Cardiac fibroblast (primary cell): Measurements from ENCODE around the gene ROBO4.
A peak's percentile ranks its signal among the peaks of the same experiment; 100 is the strongest.

ENCODE experiments used
- DNase-seq, 2 donors: peaks; one replicate each; pipeline versions ENCODE4 v3.0.0 to v3.0.0-alpha.2; 2010; ENCODE audit warnings: low read depth in 2 of 2
- H3K4me3 ChIP-seq, 2 donors: replicated peaks in 1 of 2; 1 replicate in 1 of 2; 2 replicates in 1 of 2; pipeline ENCODE4 v1.5.1; 2011; ENCODE audit warnings: low read depth in 2 of 2, low read length in 2 of 2, mild to moderate bottlenecking in 2 of 2, moderate library complexity in 1 of 2
- TF ChIP-seq, protein P1 (sequence below): IDR thresholded peaks from one replicate; pipeline ENCODE4 v1.5.1; 2011; ENCODE audit warnings: low read depth, mild to moderate bottlenecking, low read length, inconsistent platforms

Gene ROBO4

DNA sequence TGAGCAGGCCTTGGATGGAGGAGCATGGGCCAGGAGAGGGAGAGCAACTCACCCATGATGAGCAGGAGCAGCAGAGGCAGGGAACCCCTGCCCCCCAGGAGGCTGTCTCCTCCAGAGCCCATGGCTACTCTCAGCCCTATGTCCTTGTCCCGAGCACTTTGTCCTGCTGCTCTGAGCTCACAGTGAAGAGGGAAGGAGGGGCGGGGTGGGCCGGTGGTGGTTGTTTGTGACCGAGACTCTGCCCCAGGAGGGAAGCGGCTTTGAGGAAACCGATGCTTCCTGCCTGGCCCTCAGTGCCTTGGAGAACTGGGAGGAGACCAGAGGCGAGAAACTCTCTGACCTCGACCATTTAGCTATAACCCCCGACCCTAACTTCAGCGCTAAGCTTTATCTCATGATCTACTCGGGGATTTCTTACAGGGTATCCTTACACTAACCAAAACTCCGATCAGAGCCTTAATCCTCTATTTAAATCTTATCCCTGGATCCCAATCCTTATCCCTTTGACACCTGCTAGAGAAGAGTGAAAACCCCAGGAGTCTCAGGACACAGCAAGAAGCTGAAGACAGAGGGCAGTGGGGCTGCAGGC is at the start of gene ROBO4:
Gene ROBO4, minus strand, starts transcription at position 192 of the 589 bp plus-strand sequence. Its CDS starts 70 bp downstream, at position 122.
- peak in 1 of 2 donors; percentile 40 for DNase-seq
- TF ChIP-seq, protein P1, sequence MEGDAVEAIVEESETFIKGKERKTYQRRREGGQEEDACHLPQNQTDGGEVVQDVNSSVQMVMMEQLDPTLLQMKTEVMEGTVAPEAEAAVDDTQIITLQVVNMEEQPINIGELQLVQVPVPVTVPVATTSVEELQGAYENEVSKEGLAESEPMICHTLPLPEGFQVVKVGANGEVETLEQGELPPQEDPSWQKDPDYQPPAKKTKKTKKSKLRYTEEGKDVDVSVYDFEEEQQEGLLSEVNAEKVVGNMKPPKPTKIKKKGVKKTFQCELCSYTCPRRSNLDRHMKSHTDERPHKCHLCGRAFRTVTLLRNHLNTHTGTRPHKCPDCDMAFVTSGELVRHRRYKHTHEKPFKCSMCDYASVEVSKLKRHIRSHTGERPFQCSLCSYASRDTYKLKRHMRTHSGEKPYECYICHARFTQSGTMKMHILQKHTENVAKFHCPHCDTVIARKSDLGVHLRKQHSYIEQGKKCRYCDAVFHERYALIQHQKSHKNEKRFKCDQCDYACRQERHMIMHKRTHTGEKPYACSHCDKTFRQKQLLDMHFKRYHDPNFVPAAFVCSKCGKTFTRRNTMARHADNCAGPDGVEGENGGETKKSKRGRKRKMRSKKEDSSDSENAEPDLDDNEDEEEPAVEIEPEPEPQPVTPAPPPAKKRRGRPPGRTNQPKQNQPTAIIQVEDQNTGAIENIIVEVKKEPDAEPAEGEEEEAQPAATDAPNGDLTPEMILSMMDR, result peak; percentile 33
- H3K4me3 ChIP-seq, result peak within 1 kb of the TSS in 1 of 2 donors; percentile 26

DNA sequence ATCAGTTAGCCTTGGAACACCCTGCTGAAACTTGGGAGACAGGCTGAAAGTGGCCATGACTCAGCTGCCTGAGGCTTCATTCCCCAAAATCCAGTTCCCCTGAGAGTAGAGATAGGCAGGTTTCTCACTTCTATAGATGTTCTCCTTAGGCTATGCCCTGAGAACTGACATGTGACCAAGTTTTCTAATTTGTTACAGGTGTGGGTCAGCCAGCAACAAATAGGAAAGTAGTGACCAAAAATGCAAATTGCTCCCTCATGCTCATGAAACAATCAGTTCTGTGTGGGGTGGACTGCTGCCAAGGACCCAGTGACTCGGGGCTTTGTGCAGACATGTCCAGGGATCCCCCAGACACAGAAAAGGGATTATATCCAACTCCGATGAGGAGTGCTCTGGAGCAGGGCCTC is 49.1 kb upstream of the ROBO4 start:
- TF ChIP-seq, protein P1, result no peak
- H3K4me3 ChIP-seq, result no peak overlapping the region
- DNase-seq, result peak in 1 of 2 donors; percentile 10

DNA sequence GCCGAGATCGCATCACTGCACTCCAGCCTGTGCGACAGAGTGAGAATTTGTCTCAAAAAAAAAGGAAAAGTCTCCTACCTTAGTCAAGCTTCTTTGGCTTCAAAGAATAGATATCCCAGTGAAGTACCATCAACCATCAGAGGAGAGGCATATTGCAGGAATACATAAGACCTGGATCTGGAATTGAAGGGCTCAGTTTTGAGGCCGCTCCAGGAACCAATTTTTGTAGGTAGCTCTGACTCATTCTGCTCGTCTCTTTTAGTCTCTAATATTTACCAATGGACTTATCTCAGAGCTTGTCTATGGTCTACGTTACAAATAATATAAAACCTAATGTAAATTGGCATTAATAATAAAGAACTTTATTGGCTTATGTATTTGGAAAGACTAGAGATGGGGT is 48.2 kb upstream of the ROBO4 start:
- no peak for DNase-seq
- TF ChIP-seq, protein P1, result no peak
- no peak overlapping the region for H3K4me3 ChIP-seq

DNA sequence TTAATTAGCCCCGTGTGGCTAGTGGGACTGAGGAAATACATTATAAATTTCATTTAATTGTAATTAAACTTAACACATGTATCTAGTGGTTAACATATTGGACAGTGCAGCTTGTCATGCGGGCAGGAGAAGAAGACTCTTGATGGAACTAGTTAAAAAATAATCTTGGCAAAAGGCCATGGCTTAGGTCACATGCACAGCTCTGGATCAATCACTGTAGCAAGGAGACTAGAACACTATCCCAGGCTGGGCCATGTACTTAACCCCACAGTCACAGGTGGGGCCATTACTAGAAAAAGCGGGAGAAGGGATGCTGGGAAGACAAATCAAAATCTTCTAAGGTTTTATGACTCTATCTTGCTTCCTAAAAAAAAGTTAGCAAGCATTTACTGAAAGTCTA is 46.9 kb upstream of the ROBO4 start:
- no peak overlapping the region for H3K4me3 ChIP-seq
- no peak for DNase-seq
- TF ChIP-seq, protein P1, result no peak

DNA sequence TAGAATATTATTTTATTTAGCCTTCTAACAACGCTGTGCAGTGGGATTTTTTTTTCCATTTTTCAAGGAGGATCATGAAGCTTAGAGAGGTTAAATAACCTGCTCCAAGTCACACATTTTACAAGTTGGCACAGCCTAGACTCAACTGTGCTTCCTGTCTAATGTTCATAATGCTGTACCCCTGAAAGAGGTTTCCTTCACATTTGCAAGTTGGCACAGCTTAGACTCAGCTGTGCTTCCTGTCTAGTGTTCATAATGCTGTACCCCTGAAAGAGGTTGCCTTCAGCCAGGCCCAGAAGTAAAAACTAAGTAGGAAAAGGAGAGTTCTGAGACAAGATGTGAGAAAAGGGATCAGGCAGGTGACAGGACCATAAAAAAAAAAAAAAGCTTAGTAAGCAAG is 46.1 kb upstream of the ROBO4 start:
- no peak for DNase-seq
- TF ChIP-seq, protein P1, result no peak
- H3K4me3 ChIP-seq, result no peak overlapping the region

DNA sequence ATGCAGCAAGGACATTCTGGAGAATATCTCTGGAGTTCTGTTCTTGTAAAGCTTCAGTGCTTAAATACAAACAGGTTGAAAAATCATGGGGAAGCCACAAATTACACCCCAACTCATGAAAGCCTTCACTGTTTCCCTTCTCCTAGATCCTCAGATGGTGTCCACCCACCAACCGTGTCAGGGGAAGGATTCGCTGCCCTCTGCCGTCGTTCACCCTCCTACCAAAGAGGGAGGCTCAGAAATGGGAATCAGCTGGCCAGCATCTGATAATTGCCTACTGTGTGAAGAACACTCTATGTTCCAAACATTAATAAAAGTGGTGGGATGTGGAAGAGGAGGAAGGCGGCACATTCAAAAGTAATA is 45.6 kb upstream of the ROBO4 start:
- no peak overlapping the region for H3K4me3 ChIP-seq
- no peak for DNase-seq
- TF ChIP-seq, protein P1, result peak; percentile 11
